Measurements from ENCODE around the gene TSKU.

Gene TSKU

DNA sequence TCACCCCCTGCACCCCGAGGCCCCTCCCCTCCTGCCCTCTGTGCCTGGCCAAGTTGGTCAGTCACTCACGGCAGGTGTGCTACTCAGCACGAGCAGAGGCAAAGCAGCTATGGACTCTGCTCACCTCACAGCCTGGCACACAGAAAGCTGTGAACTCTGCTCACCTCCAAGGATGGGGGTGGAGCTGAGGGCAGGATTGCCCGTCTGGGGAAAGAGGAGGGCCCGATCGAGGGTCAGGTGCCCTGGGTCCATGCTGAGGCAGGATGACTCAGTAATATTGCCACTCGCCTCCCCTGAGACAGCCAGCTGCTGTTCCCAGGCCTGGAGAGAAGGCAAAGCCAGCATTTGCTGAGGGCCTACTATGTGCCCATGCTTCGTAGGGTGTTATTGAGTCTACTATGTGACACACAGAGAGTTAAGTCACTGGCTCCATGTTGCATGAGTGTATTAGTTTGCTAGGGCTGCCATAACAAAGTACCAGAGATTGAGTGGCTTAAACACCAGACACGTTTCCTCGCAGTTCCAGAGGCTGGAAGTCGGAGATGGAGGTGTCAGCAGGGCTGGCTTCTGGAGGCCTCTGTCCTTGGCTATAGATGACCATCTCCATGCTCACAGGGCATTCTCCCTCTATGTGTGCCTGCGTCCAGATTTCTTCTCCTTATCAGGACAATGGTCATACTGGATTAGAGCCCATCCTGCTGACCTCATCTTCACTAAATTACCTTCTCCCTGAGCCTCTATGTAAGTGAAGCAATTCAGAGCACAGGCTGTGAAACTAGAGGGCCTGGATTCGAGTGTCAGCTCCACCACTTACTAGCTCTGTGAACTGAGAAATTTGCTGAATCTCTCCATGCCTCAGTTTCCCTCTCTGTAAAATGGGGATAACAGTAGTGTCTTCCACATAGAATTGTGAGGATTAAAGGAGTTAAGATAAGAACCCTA is 13.2 kb upstream of the TSKU start:
- peak; percentile 63 for DNase-seq (ENCODE audit: insufficient read length, low spot score)
- TF ChIP-seq POLR2A (IDR thresholded peaks at IDR 0.05; ENCODE audit: low read depth, low read length): no peak
- FAIRE-seq: no peak

DNA sequence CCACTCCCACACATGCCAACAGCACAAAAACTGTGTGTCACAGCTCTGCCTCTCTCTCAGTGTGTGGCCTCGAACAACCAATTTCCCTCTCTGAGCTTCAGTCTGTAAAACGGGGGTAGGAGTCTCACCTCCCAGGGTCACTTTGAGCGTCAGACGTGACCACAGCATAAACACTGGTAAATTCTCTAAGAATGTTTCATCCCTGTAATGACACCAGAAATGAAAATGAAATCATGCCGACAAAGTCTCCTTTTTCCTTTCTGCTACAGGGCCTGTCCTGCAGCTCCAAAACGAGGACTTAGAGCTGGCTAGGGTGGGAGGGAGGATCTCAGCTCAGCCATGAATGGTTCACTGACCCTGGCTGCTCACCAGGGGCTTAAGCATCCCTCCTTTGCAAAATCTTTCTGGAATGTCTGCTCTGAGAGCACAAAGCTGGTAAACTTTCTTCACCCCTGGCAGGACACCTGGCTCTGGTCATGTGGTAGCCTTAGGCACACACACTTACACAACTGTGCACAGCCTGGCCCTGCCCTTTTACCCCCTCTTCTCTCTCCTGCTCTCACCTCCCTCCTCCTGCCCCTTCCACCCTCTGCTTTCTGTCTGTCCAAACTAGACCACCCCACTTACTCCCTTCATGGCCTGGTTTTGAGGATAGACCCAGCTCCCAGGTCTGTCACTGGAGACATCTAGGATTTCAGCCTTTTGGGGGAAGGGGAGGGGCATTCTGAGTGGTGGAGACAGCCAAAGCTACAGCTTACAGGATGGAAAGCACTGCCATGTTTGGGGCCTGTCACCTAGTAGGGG is 12.3 kb upstream of the TSKU start:
- FAIRE-seq (no peak), DNase-seq (ENCODE audit: insufficient read length, low spot score) (peak; percentile 63)
- no peak for TF ChIP-seq POLR2A (IDR thresholded peaks at IDR 0.05; ENCODE audit: low read depth, low read length)

GRCh38 chr11:76771446-76772099 is 11.6 kb upstream of the TSKU start:
- no peak for TF ChIP-seq POLR2A (IDR thresholded peaks at IDR 0.05; ENCODE audit: low read depth, low read length)
- FAIRE-seq (no peak), DNase-seq (ENCODE audit: insufficient read length, low spot score) (no peak)

- TF ChIP-seq POLR2A (IDR thresholded peaks at IDR 0.05; ENCODE audit: low read depth, low read length): no peak
- DNase-seq (ENCODE audit: insufficient read length, low spot score) (no peak), FAIRE-seq (no peak)
These were observed 10.9 kb upstream of the TSKU start for GRCh38 chr11:76772100-76772782.

DNA sequence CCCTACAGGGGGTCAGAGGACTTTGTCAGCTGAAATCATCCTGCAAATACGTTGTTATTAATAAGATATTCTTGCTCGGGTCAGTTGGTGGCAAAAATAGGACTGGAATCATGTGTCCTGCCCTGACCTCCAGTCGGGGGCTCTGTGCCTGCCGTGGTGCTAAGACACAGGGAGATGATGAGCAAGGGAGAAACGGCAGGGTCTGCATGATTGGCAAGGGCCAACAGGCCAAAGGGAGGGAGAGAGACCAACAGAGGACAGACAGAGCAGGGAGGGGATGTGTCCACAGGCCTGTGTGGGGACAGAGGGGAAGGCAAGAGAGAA is 10.4 kb upstream of the TSKU start:
- no peak for TF ChIP-seq POLR2A (IDR thresholded peaks at IDR 0.05; ENCODE audit: low read depth, low read length)
- FAIRE-seq (no peak), DNase-seq (ENCODE audit: insufficient read length, low spot score) (no peak)

DNA sequence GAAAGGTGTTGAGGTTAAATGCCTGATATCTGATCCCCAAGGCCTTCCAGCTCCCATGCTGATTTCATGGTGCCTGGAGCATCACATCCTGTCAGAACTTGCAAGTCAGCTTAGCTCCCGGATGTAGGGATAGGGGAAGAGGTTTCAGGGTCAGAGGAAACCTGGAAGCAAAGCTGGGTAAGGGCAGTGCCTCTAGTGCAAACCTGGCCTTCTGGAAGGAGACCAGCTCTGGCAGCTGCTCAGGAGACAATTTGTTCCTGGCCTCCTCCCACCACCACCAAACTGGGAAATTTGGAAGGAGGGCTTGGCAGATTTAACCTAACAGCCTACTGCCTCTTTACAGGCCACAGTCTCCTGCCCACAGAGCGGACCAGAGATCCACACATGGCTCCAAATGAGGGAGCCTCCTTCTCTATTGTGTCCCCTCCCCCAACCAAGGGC is 9.2 kb upstream of the TSKU start:
- no peak for TF ChIP-seq POLR2A (IDR thresholded peaks at IDR 0.05; ENCODE audit: low read depth, low read length)
- DNase-seq (ENCODE audit: insufficient read length, low spot score) (no peak), FAIRE-seq (no peak)

- FAIRE-seq (no peak), DNase-seq (ENCODE audit: insufficient read length, low spot score) (no peak)
- TF ChIP-seq POLR2A (IDR thresholded peaks at IDR 0.05; ENCODE audit: low read depth, low read length): no peak
These were observed 6.7 kb upstream of the TSKU start for GRCh38 chr11:76776472-76776871.

DNA sequence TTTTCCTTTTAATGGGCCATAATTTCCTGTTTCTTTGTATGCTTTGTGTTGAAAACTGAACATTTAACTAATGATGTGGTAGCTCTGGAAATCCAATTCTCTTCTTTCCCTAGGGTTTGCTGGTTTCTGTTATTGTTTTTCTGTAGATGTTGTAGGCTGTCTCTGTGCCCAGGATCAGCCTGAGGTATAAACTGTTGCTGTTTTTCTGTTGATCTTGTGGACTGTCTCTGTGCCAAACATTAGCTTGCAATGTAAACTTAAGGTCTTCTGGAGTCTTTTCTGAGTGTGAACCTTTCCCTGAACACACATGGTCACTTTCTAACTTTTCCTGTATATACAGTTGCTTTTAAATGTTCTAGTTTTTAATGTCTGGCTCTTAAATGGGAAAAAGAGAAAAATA is 5.9 kb upstream of the TSKU start:
- no peak for TF ChIP-seq POLR2A (IDR thresholded peaks at IDR 0.05; ENCODE audit: low read depth, low read length)
- no peak for DNase-seq (ENCODE audit: insufficient read length, low spot score)
- FAIRE-seq: no peak

- DNase-seq (ENCODE audit: insufficient read length, low spot score) (no peak), FAIRE-seq (no peak)
- no peak for TF ChIP-seq POLR2A (IDR thresholded peaks at IDR 0.05; ENCODE audit: low read depth, low read length)
These were observed 5.3 kb upstream of the TSKU start for GRCh38 chr11:76777876-76778275.

DNA sequence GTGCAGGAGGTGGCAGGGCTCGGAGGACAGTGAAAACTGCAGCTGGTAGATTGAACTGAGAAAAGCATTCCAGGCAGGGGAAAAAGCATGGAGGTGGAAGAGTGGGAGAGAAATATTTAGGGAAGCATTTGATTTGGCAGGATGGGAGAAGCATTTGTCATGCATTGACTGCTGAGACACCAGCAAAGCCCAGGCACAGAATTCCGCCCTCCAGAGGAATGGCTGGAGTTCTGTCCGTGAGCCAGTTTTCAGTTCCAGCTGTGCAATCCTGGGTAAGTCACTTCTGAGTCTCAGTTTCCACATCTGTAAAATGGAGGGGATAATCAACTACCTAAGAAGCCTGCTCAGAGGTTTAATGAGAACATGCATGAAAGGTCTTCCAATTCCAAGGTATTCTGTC is 4.3 kb upstream of the TSKU start:
- no peak for FAIRE-seq
- DNase-seq (ENCODE audit: insufficient read length, low spot score): no peak
- no peak for TF ChIP-seq POLR2A (IDR thresholded peaks at IDR 0.05; ENCODE audit: low read depth, low read length)

GRCh38 chr11:76781046-76781801 is 1.9 kb upstream of the TSKU start:
- no peak for TF ChIP-seq POLR2A (IDR thresholded peaks at IDR 0.05; ENCODE audit: low read depth, low read length)
- DNase-seq (ENCODE audit: insufficient read length, low spot score) (no peak), FAIRE-seq (no peak)

- no peak for TF ChIP-seq POLR2A (IDR thresholded peaks at IDR 0.05; ENCODE audit: low read depth, low read length)
- FAIRE-seq (no peak), DNase-seq (ENCODE audit: insufficient read length, low spot score) (no peak)
These were observed 1.2 kb upstream of the TSKU start for GRCh38 chr11:76781807-76782530.
